CD4-positive, alpha-beta T cell treated with Interleukin-10 for 1 hour (primary cell): ENCODE data around the gene SMYD3.
A peak's percentile ranks its signal among the peaks of the same experiment; 100 is the strongest.

Source experiments
- DNase-seq: peaks from one replicate; pipeline ENCODE4 v3.0.0-alpha.2; 2020

The SMYD3 gene

GRCh38 chr1:245814651-245815050 lies 692.4 kb downstream of the SMYD3 start:
- no peak for DNase-seq

- no peak for DNase-seq
Observed at GRCh38 chr1:245812278-245812677, 694.8 kb downstream of the SMYD3 start.

- no peak for DNase-seq
Observed at GRCh38 chr1:245810789-245811337, 696.2 kb downstream of the SMYD3 start.

- no peak for DNase-seq
Observed at GRCh38 chr1:245810181-245810769, 696.8 kb downstream of the SMYD3 start.

- no peak for DNase-seq
Observed at GRCh38 chr1:245809361-245809760, 697.7 kb downstream of the SMYD3 start.

GRCh38 chr1:245807954-245808719 lies 698.9 kb downstream of the SMYD3 start:
- DNase-seq = peak; percentile 2

GRCh38 chr1:245807306-245807705 lies 699.8 kb downstream of the SMYD3 start:
- peak; percentile 3 for DNase-seq

GRCh38 chr1:245805532-245805931 lies 701.5 kb downstream of the SMYD3 start:
- DNase-seq = no peak

- no peak for DNase-seq
Observed at GRCh38 chr1:245804696-245805095, 702.4 kb downstream of the SMYD3 start.

- no peak for DNase-seq
Observed at GRCh38 chr1:245803666-245804037, 703.4 kb downstream of the SMYD3 start.

GRCh38 chr1:245802941-245803665 lies 704.0 kb downstream of the SMYD3 start:
- no peak for DNase-seq

GRCh38 chr1:245800901-245801605 lies 706.0 kb downstream of the SMYD3 start:
- DNase-seq = no peak

- no peak for DNase-seq
Observed at GRCh38 chr1:245798349-245798711, 708.7 kb downstream of the SMYD3 start.

GRCh38 chr1:245797592-245798348 lies 709.3 kb downstream of the SMYD3 start:
- DNase-seq = no peak

- DNase-seq = no peak
Observed at GRCh38 chr1:245791410-245792312, 715.4 kb downstream of the SMYD3 start.

GRCh38 chr1:245790441-245790840 lies 716.6 kb downstream of the SMYD3 start:
- no peak for DNase-seq

GRCh38 chr1:245788886-245789285 lies 718.2 kb downstream of the SMYD3 start:
- no peak for DNase-seq

- DNase-seq = no peak
Observed at GRCh38 chr1:245788269-245788668, 718.8 kb downstream of the SMYD3 start.

GRCh38 chr1:245786948-245787347 lies 720.1 kb downstream of the SMYD3 start:
- no peak for DNase-seq

- DNase-seq = no peak
Observed at GRCh38 chr1:245779797-245780755, 727.0 kb downstream of the SMYD3 start.
